Measurements from ENCODE around the gene DGKI.

GRCh38 chr7:137585591-137585990 lies 261.2 kb downstream of the DGKI start:
- no peak for TF ChIP-seq SP1 (IDR thresholded peaks at IDR 0.05)
- no peak for TF ChIP-seq ARNT (IDR thresholded peaks at IDR 0.05)
- TF ChIP-seq PKNOX1 (IDR thresholded peaks at IDR 0.05) = no peak
- TF ChIP-seq NFRKB (IDR thresholded peaks at IDR 0.05) = no peak
- TF ChIP-seq FOXK2 (IDR thresholded peaks at IDR 0.05) = no peak
- no peak for TF ChIP-seq TARDBP (IDR thresholded peaks at IDR 0.05)
